ENCODE results near the gene OSTN.
"Not testable (repeated sequence)": the region's sequence is repeated elsewhere in the genome, so short reads cannot be mapped to it uniquely, and the experiment has no call there.

The OSTN gene

GRCh38 chr3:191240486-191240885 is 41.4 kb downstream of the OSTN start:
- Histone ChIP-seq H3K23ac (ENCODE audit: low read length) (no peak overlapping the region), H2BK15ac (replicated peaks; ENCODE audit: low read depth) (no peak overlapping the region), H2BK5ac (ENCODE audit: low read length) (no peak overlapping the region), H3K4ac (ENCODE audit: low read depth, low read length) (no peak overlapping the region), H3K79me1 (ENCODE audit: low read length) (no peaks in the 10 kb centered on the region), H3K56ac (ENCODE audit: low read length) (no peak overlapping the region), H4K5ac (ENCODE audit: low read length) (no peak overlapping the region), H3K9ac (ENCODE audit: low read length) (no peak overlapping the region), H3K4me1 (ENCODE audit: control insufficient read depth, low read depth, low read length) (no peaks in the 10 kb centered on the region), H3K4me3 (ENCODE audit: low read length) (no peak overlapping the region), H3K79me2 (ENCODE audit: control insufficient read depth, insufficient read depth, low read length) (no peaks in the 10 kb centered on the region), H3K27ac (ENCODE audit: low read depth, low read length) (no peak overlapping the region), H3K36me3 (ENCODE audit: control insufficient read depth, insufficient read depth, low read length) (no peaks in the 10 kb centered on the region), H4K8ac (ENCODE audit: low read depth, low read length) (no peak overlapping the region), H3K18ac (ENCODE audit: low read length) (peak overlapping the region; percentile 60), H3K27me3 (ENCODE audit: insufficient read depth, low read length, poor library complexity) (no peaks in the 10 kb centered on the region), H2BK120ac (ENCODE audit: low read depth, low read length) (no peak overlapping the region), H3K4me2 (ENCODE audit: low read length) (no peak overlapping the region), H2AK5ac (ENCODE audit: low read length) (no peak overlapping the region)
- no peak for DNase-seq
- WGBS (ENCODE audit: extremely low coverage, insufficient coverage, low lambda C conversion rate), result no CpG with 5 or more reads among the region's 5 CpGs

GRCh38 chr3:191244242-191244867 is 45.3 kb downstream of the OSTN start:
- H3K56ac ChIP-seq (ENCODE audit: low read length), result no peak overlapping the region
- no peak overlapping the region for H3K4me2 ChIP-seq (ENCODE audit: low read length)
- H3K79me2 ChIP-seq (ENCODE audit: control insufficient read depth, insufficient read depth, low read length), result no peaks in the 10 kb centered on the region
- no peak overlapping the region for H3K4me3 ChIP-seq (ENCODE audit: low read length)
- no peak overlapping the region for H4K5ac ChIP-seq (ENCODE audit: low read length)
- no peaks in the 10 kb centered on the region for H3K4me1 ChIP-seq (ENCODE audit: control insufficient read depth, low read depth, low read length)
- no peaks in the 10 kb centered on the region for H3K79me1 ChIP-seq (ENCODE audit: low read length)
- no peak overlapping the region for H2AK5ac ChIP-seq (ENCODE audit: low read length)
- no peak overlapping the region for H2BK120ac ChIP-seq (ENCODE audit: low read depth, low read length)
- no CpG with 5 or more reads among the region's 2 CpGs for WGBS (ENCODE audit: extremely low coverage, insufficient coverage, low lambda C conversion rate)
- H2BK15ac ChIP-seq (replicated peaks; ENCODE audit: low read depth), result no peak overlapping the region
- H3K4ac ChIP-seq (ENCODE audit: low read depth, low read length), result no peak overlapping the region
- no peaks in the 10 kb centered on the region for H3K36me3 ChIP-seq (ENCODE audit: control insufficient read depth, insufficient read depth, low read length)
- H3K27me3 ChIP-seq (ENCODE audit: insufficient read depth, low read length, poor library complexity), result no peaks in the 10 kb centered on the region
- H4K8ac ChIP-seq (ENCODE audit: low read depth, low read length), result no peak overlapping the region
- no peak overlapping the region for H3K9ac ChIP-seq (ENCODE audit: low read length)
- DNase-seq, result no peak
- H3K18ac ChIP-seq (ENCODE audit: low read length), result no peak overlapping the region
- H2BK5ac ChIP-seq (ENCODE audit: low read length), result no peak overlapping the region
- H3K23ac ChIP-seq (ENCODE audit: low read length), result no peak overlapping the region
- H3K27ac ChIP-seq (ENCODE audit: low read depth, low read length), result no peak overlapping the region

DNA sequence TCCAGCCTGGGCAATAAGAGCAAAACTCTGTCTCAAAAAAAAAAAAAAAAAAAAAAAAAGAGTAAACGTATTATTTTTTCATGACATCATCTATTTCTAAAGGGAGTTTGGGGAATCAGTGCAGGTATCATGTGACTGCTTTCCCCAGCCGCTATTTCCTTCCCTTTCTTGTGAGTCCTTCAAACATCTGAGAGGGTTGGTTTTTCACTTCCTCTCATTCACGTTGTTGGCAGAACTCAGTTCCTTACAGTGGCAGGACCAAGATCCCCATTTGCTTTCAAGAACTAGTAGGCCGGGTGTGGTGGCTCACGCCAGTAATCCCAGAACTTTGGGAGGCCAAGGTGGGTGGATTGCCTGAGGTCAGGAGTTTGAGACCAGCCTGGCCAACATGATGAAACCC is 47.0 kb downstream of the OSTN start:
- not testable (repeated sequence) for H3K27ac ChIP-seq (ENCODE audit: low read depth, low read length); H4K8ac ChIP-seq (ENCODE audit: low read depth, low read length); H3K4me1 ChIP-seq (ENCODE audit: control insufficient read depth, low read depth, low read length); DNase-seq; H3K4ac ChIP-seq (ENCODE audit: low read depth, low read length); H3K9ac ChIP-seq (ENCODE audit: low read length); H3K36me3 ChIP-seq (ENCODE audit: control insufficient read depth, insufficient read depth, low read length); H3K79me2 ChIP-seq (ENCODE audit: control insufficient read depth, insufficient read depth, low read length); H2BK5ac ChIP-seq (ENCODE audit: low read length); H2AK5ac ChIP-seq (ENCODE audit: low read length); H2BK15ac ChIP-seq (replicated peaks; ENCODE audit: low read depth); H3K4me2 ChIP-seq (ENCODE audit: low read length); H3K56ac ChIP-seq (ENCODE audit: low read length); H3K27me3 ChIP-seq (ENCODE audit: insufficient read depth, low read length, poor library complexity); H3K4me3 ChIP-seq (ENCODE audit: low read length); H3K23ac ChIP-seq (ENCODE audit: low read length); H3K79me1 ChIP-seq (ENCODE audit: low read length); H4K5ac ChIP-seq (ENCODE audit: low read length); H3K18ac ChIP-seq (ENCODE audit: low read length); H2BK120ac ChIP-seq (ENCODE audit: low read depth, low read length)
- WGBS (ENCODE audit: extremely low coverage, insufficient coverage, low lambda C conversion rate), result no CpG with 5 or more reads among the region's 5 CpGs

DNA sequence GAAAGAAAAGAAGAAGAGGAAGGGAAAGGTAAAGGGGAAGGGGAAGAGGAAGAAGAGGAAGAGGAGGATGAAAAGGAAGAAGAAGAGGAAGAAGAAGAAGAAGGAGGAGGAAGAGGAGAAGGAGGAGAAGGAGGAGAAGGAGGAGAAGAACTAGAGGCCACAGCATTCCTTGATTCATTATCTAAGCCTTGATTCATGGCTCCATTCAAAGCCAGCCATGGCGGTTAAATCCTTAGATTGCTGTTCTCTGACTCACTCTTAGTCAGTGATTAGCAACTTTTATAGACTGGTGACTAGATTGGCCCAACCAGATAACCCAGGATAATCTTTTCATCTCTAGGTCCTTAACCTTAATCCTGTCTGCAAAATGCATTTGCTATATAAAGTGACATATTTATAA is 47.6 kb downstream of the OSTN start:
- no peak overlapping the region for H3K4me2 ChIP-seq (ENCODE audit: low read length)
- H3K79me1 ChIP-seq (ENCODE audit: low read length), result no peaks in the 10 kb centered on the region
- H4K5ac ChIP-seq (ENCODE audit: low read length), result no peak overlapping the region
- no peak overlapping the region for H3K23ac ChIP-seq (ENCODE audit: low read length)
- no peaks in the 10 kb centered on the region for H3K27me3 ChIP-seq (ENCODE audit: insufficient read depth, low read length, poor library complexity)
- no peak overlapping the region for H4K8ac ChIP-seq (ENCODE audit: low read depth, low read length)
- no peak overlapping the region for H3K9ac ChIP-seq (ENCODE audit: low read length)
- DNase-seq, result peak; percentile 77
- no peak overlapping the region for H2BK5ac ChIP-seq (ENCODE audit: low read length)
- H3K56ac ChIP-seq (ENCODE audit: low read length), result no peak overlapping the region
- no peak overlapping the region for H3K4ac ChIP-seq (ENCODE audit: low read depth, low read length)
- no peak overlapping the region for H3K27ac ChIP-seq (ENCODE audit: low read depth, low read length)
- H3K4me3 ChIP-seq (ENCODE audit: low read length), result no peak overlapping the region
- no CpG with 5 or more reads among the region's 1 CpG for WGBS (ENCODE audit: extremely low coverage, insufficient coverage, low lambda C conversion rate)
- no peak overlapping the region for H2BK120ac ChIP-seq (ENCODE audit: low read depth, low read length)
- no peaks in the 10 kb centered on the region for H3K79me2 ChIP-seq (ENCODE audit: control insufficient read depth, insufficient read depth, low read length)
- H3K36me3 ChIP-seq (ENCODE audit: control insufficient read depth, insufficient read depth, low read length), result no peaks in the 10 kb centered on the region
- no peak overlapping the region for H3K18ac ChIP-seq (ENCODE audit: low read length)
- no peak overlapping the region for H2AK5ac ChIP-seq (ENCODE audit: low read length)
- no peaks in the 10 kb centered on the region for H3K4me1 ChIP-seq (ENCODE audit: control insufficient read depth, low read depth, low read length)
- H2BK15ac ChIP-seq (replicated peaks; ENCODE audit: low read depth), result no peak overlapping the region

GRCh38 chr3:191253089-191253799 is 54.2 kb downstream of the OSTN start:
- Histone ChIP-seq H3K4ac (ENCODE audit: low read depth, low read length) (no peak overlapping the region), H2BK15ac (replicated peaks; ENCODE audit: low read depth) (no peak overlapping the region), H4K8ac (ENCODE audit: low read depth, low read length) (no peak overlapping the region), H3K18ac (ENCODE audit: low read length) (no peak overlapping the region), H3K79me2 (ENCODE audit: control insufficient read depth, insufficient read depth, low read length) (no peaks in the 10 kb centered on the region), H3K27me3 (ENCODE audit: insufficient read depth, low read length, poor library complexity) (no peaks in the 10 kb centered on the region), H3K9ac (ENCODE audit: low read length) (no peak overlapping the region), H2BK5ac (ENCODE audit: low read length) (no peak overlapping the region), H3K27ac (ENCODE audit: low read depth, low read length) (no peak overlapping the region), H3K23ac (ENCODE audit: low read length) (no peak overlapping the region), H3K4me3 (ENCODE audit: low read length) (no peak overlapping the region), H3K36me3 (ENCODE audit: control insufficient read depth, insufficient read depth, low read length) (no peaks in the 10 kb centered on the region), H2AK5ac (ENCODE audit: low read length) (no peak overlapping the region), H3K4me1 (ENCODE audit: control insufficient read depth, low read depth, low read length) (no peaks in the 10 kb centered on the region), H3K79me1 (ENCODE audit: low read length) (no peaks in the 10 kb centered on the region), H4K5ac (ENCODE audit: low read length) (no peak overlapping the region), H3K56ac (ENCODE audit: low read length) (no peak overlapping the region), H2BK120ac (ENCODE audit: low read depth, low read length) (no peak overlapping the region), H3K4me2 (ENCODE audit: low read length) (no peak overlapping the region)
- no peak for DNase-seq
- WGBS (ENCODE audit: extremely low coverage, insufficient coverage, low lambda C conversion rate), result no CpG with 5 or more reads among the region's 6 CpGs
